ENCODE results near the gene CACNA1B.
"Not testable (repeated sequence)": the region's sequence is repeated elsewhere in the genome, so short reads cannot be mapped to it uniquely, and the experiment has no call there.

CACNA1B gene

DNA sequence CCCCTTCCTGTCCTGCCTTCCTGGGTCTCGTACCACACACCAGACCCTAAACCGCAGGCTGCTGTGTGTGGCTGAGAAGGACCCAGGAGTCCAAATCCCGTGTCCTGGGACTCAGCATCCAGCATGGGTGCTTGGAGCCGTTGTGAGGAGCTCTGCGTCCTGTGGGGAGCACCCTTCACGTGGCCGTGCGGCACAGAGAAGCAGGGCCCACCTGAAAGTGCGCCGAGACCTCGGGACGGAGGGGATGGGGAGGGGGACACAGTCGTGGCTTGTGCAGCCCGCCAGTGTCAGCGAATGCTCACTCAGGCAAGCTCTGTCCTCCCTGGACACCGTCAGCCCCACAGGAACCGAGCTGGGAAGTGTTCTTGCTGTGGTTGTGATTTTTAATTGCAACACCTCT is 244.6 kb downstream of the CACNA1B start:
- no peak for DNase-seq

DNA sequence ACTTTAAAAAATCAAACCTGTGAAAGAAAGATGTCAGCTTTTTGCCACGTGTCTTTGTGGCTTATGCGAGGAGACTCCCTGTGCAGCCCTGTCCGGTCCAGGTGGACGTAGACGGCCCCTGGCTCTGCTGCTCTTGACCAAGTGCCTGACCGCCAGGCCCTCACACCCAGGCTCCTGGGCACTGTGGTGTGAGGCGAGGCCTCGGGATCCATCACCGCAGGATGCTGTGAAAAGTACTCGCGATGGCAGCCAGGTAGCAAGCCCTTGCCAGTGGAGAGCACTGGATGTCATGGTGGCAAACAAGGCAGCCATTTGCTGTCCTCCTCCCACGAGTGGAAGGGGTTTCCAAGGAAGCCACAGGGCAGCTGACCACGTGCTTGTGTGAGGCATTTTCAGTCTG is 245.1 kb downstream of the CACNA1B start:
- no peak for DNase-seq

DNA sequence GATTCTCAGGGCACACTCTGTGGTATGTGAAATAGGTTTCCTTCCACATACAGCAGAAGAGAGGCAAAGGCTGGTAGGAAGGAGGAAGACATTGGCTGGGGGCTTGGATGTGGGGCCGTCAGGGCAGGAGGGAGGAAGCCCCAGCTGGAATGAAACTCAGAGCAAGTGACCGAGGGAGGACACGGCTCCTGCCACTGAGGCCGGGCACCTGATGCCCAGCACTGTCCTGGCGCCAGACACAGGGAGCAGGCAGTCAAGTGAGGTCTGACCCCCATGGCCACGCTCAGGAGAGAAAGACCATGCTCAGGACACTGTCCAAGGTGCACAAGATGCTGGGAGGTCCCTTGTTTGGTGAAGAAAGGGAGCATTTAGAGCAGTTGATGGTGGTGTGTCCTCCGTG is 245.5 kb downstream of the CACNA1B start:
- DNase-seq, result no peak

DNA sequence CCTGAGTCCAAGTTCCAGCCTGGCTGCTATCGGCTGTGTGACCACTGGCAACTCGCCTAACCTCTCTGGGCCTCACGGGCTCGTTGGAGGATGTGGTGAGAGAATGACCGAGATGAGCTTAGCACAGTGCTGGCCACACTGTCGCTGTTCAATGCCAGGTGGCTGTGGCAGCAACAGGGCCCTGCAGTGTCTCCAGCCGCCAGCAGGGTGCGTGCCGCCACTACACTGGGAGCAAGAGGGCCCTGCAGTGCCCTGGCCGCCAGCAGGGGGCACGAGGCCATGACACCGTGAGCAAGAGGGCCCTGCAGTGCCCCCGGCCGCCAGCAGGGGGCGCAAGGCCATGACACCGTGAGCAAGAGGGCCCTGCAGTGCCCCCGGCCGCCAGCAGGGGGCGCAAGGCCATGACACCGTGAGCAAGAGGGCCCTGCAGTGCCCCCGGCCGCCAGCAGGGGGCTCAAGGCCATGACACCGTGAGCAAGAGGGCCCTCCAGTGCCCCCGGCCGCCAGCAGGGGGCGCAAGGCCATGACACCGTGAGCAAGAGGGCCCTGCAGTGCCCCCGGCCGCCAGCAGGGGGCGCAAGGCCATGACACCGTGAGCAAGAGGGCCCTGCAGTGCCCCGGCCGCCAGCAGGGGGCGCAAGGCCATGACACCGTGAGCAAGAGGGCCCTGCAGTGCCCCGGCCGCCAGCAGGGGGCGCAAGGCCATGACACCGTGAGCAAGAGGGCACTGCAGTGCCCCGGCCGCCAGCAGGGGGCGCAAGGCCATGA is 248.7 kb downstream of the CACNA1B start:
- not testable (repeated sequence) for DNase-seq

DNA sequence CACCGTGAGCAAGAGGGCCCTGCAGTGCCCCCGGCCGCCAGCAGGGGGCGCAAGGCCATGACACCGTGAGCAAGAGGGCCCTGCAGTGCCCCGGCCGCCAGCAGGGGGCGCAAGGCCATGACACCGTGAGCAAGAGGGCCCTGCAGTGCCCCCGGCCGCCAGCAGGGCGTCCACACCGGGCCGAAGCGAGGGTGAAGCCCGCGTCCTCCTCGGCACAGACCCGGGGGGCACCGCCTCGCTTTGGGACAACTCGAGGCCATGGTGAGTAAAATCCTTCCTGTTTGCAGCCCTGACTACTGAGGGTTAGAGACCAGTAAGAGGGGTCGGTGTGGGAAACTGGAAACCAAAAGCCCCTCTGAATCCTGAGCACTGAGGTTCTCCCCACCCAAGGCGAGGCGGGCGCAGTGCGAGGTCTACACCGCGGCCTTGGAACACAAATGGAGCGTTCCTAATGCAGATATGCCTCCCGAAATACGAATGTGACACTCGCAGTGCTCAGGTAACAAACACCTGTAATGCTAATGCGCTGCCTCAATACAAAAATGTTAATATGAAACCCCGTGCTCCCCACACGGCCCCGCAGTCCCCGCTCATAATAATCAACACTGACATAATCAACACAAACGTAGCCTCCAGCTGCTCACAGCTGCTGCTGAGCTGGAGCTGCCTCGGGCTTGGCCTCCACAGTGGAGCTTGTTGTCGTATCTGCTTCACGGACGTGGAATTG is 249.4 kb downstream of the CACNA1B start:
- DNase-seq, result not testable (repeated sequence)

DNA sequence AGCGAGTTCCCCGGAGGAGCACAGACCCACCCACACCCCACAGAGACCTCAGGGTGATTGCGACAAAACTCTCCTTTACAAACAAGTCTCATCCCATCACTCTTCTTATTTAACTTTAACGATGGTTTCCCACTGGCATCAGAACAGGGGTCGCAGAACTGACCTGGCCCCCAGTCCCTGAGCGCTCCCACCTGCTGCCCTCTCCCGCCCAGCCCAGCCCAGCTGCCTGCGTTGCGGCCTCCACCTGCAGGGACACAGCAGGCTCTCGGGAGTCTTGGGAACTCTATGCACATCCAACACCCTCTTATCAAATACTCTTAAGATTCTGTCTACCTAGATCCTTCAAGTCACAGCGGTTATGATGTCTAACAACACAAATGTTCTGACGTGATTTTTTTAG is 250.4 kb downstream of the CACNA1B start:
- DNase-seq, result not testable (repeated sequence)

DNA sequence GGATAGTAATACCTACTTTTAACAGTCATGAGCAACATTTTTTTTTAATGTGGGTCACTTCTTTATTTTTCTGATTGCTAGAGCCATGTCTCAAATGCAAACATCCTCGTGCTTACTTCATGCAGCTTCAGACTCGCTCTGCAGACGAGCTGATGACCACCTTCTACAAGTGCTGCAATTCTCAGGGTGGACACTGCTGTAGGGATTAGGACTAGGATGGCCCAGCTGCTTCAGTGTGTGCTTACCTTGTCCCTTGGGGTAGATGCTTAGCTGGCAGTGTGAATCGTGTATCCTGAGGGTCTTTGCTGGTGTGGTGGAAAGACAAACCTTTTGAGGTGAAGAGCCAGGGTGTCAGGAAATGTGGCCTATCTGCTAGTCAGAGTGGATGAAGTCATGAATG is 251.7 kb downstream of the CACNA1B start:
- not testable (repeated sequence) for DNase-seq

DNA sequence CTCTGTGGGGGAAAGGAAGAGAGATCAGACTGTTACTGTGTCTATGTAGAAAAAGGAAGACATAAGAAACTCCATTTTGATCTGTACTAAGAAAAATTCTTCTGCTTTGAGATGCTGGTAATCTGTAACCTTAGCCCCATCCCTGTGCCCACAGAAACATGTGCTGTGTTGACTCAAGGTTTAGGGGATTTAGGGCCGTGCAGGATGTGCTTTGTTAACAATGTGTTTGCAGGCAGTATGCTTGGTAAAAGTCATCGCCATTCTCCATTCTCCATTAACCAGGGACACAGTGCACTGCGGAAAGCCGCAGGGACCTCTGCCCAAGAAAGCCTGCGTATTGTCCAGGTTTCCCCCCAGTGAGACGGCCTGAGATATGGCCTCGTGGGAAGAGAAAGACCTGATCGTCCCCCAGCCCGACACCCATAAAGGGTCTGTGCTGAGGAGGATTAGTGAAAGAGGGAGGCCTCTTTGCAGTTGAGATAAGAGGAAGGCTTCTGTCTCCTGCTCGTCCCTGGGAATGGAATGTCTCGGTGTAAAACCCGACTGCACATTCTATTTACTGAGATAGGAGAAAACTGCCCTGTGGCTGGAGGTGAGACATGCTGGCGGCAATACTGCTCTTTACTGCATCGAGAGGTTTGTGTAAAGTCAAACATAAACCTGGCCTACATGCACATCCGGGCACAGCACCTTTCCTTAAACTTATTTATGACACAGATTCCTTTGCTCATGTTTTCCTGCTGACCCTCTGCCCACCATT is 255.5 kb downstream of the CACNA1B start:
- DNase-seq, result not testable (repeated sequence)

DNA sequence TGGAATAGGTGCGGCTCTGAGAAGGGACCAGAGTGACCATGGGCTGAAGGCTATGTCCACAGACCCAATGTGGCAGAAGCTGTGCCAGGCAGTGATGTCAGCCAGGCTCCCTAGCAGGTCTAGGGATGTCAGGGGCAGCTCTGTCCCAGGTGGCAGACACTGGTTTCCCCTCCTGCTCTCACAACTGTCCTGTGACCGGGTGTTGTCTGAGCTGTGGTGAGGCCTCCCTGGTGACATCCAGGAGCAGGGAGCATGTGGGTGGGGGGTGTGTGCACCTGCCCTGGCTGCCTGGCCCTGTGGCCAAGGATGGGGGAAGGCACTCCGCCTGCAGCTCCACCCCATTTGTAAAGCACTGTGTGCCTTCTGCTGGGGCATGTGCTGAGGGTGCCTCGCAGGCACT is 257.0 kb downstream of the CACNA1B start:
- DNase-seq, result not testable (repeated sequence)

DNA sequence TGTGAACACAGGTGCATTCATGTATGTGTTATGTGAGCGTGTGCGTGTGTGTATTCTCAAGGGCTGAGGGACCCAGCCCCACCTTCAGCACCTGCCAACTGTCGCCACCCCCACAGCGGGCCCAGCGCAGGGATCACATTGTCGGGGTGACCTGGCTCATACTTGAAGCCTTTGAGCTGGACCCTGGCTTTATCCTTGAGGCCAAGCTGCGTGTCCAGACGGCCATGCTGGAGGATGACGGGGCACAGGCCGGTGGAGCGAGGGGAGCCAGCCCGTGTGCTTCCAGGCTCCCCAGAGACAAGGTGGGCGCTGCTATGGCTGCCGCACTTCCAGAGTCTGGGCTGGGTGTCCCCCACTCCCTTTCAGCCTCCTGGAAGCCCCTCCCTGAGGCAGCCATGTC is 261.5 kb downstream of the CACNA1B start:
- not testable (repeated sequence) for DNase-seq

DNA sequence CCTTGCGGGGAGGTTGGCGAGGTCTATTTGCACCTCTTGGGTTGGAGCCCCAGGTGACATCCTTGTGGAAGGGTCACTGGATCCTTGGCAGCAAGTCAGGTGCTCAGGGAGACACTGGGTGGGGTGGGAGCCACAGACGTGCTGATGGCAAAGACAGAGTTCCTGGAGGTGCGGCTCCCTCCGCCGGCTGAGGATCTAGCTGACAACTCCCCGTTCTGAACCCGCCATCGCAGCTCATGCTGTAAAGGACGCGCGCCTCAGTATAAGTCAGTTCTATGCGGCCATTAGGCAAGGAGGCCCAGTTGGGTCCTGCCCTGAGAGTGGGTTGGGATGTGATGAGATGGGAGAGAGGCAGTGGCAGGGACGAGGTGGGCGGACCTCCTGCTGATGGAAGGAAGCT is 263.4 kb downstream of the CACNA1B start:
- DNase-seq, result not testable (repeated sequence)

DNA sequence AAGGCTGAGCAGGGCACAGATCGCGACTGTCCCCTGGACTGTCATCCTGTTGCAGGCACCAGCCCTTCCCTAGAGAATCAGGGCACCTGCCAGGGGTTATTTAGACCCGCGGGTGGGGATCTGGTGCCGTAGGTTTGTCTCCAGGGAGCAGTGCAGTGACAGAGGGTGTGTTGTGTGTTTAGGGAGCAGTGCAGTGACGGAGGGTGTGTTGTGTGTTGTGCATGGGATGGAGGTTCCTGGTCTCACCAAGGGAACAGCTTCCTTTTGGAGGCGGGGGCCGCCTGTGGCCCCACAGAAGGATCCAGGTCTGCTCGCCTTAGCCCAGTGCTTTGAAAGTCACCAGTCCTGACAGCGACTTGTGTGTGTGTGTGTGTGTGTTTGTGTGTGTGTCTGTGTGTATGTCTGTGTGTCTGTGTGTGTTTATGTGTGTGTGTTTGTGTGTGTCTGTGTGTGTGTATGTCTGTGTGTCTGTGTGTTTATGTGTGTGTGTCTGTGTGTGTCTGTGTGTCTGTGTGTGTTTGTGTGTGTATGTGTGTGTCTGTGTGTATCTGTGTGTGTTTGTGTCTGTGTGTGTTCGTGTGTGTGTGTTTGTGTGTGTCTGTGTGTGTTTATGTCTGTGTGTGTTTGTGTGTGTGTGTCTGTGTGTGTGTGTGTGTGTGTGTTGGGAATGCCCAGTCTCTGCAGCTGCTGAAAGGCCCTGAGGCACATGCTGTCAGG is 265.1 kb downstream of the CACNA1B start:
- not testable (repeated sequence) for DNase-seq

DNA sequence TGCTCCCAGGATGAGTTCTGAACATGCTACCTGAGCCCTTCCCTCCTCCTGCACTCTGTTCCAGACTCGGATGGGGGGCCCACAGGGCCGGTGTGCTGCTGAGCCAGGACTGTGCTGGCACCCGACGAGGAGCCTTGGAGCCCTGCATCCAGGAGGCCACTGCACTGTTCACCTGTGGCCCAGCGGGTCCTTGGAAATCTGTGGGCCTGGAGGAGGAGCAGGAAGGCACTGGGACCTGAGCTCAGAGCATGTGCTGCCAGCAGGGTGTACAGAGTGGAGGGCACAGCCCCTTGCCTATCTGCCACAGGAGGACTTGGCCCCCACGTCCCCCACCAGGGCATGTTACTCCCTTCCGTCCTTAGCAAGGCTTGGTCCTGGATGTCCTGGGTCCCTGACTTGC is 265.9 kb downstream of the CACNA1B start:
- not testable (repeated sequence) for DNase-seq

DNA sequence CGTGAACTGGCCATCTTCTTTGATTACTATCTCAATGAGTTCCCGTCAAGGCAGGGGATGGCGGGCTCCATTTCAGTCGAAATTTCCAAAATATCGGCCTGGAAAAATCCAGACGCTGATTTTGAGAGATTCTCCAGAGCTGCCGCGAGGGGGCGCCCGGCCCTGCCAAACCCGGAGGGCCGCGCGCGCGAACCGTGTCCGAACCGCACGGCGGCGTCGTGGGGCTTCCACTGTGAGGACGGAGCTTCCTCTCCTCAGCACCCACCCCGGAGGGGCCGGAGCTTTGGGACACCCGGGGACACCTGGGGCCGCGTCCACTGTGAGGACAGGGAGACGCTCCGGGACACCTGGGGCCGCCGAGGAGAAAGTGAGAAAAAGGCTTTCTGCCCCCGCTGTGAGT is 270.0 kb downstream of the CACNA1B start:
- DNase-seq, result not testable (repeated sequence)

DNA sequence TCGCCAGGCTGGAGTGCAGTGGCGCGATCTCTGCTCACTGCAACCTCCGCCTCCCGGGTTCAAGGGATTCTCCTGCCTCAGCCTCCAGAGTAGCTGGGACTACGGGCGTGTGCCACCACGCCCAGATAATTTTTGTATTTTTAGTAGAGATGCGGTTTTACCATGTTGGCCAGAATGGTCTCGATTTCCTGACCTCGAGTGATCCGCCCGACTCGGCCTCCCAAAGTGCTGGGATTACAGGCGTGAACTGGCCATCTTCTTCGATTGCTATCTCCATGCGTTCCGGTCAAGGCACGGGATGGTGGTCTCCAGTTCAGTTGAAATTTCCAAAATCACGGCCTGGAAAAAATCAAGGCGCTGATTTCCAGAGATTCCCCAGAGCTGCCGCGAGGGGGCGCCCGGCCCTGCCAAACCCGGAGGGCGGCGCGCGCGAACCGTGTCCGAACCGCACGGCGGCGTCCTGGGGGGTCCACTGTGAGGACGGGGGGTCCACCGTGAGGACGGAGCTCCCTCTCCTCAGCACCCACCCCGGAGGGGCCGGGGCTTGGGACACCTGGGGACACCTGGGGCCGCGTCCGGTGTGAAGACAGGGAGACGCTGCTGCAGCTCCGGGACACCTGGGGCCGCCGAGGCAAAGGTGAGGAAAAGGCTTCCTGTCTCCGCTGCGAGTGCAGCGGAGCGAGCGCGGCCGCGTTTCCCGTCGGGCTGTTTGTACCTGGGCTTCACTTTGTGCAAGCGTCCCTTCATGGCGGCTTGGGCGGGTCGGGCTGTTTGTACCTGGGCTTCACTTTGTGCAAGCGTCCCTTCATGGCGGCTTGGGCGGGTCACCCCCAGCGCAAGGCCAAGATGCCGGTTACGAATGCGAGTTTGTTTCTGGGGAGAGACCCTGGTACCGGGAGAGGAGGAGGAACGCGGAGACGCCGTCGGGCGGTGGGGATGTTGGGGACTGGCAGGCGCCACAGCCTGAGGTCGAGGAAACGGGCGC is 272.4 kb downstream of the CACNA1B start:
- DNase-seq, result not testable (repeated sequence)

DNA sequence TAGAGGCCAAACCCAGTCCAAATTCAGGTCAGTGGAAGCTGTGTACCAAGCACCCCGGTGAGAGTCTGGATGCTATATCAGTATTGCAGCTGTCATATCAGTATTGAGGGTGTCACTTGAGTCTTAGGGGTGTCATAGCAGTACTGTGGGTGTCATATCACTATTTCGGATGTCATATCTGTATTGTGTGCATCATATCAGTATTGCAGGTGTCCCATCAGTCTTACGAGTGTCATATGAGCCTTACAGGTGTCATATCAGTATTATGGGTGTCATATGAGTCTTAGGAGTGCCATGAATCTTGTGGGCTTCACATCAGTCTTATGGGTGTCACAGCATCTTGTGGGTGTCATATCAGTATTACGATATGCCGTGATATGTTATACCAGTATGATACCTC is 278.2 kb downstream of the CACNA1B start:
- DNase-seq, result not testable (repeated sequence)

DNA sequence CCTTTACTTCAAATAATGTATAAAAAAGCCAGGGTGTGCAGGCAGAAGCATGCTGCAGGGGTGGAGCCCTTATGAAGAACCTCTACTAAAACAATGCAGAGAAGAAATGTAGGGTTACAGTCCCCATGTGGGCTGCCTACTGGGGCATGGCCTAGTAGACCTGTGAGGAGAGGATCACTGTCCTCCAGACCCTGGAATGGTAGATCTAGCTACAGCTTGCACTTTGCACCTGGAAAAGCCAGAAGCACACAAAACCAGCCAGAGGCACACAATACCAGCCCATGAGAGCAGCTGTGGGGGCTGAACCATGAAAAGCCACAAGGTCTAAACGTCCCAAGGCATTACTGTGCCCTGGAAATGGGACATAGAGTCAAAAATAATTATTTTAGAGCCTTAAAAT is 289.2 kb downstream of the CACNA1B start:
- not testable (repeated sequence) for DNase-seq
